Lung (tissue), 12 donors: ENCODE results near the gene ATXN1. TPM values are rescaled to one million over a fixed set of nuclear protein-coding genes. Genes with fewer than 3 reads are reported as not detected.

Experiments
- ATAC-seq: fragments of 200-7000 bp; cut with Tn5 transposase; one replicate; pipeline ENCODE4 v1.9.1; 2020; ENCODE audit warnings: moderate number of reproducible peaks; ENCODE audit not compliant: insufficient read depth, low FRiP score
- DNase-seq, 3 donors: peaks; one replicate each; pipeline ENCODE4 v3.0.0-alpha.2; 2013 to 2017
- H3K27ac ChIP-seq, 2 donors: one replicate each; pipeline ENCODE4 v1.5.1; 2013; ENCODE audit warnings: mild to moderate bottlenecking in 2 of 2, moderate library complexity in 2 of 2, control low read depth in 1 of 2, inconsistent platforms in 1 of 2, low read depth in 1 of 2, low read length in 1 of 2
- H3K27me3 ChIP-seq, 3 donors: one replicate each; pipeline ENCODE4 v1.5.1; 2013; ENCODE audit warnings: low read length in 2 of 3; ENCODE audit not compliant: control insufficient read depth in 3 of 3, insufficient read depth in 3 of 3
- H3K36me3 ChIP-seq, 4 donors: one replicate each; pipeline ENCODE4 v1.5.1; 2013; ENCODE audit warnings: low read length in 4 of 4, mild to moderate bottlenecking in 1 of 4, moderate library complexity in 1 of 4; ENCODE audit not compliant: control insufficient read depth in 4 of 4, insufficient read depth in 4 of 4
- H3K4me1 ChIP-seq, 5 donors: one replicate each; pipeline ENCODE4 v1.5.1; 2013; ENCODE audit warnings: low read length in 5 of 5, mild to moderate bottlenecking in 2 of 5, moderate library complexity in 1 of 5; ENCODE audit not compliant: control insufficient read depth in 5 of 5, insufficient read depth in 5 of 5
- H3K4me3 ChIP-seq: one replicate; pipeline ENCODE4 v1.5.1; 2013; ENCODE audit warnings: mild to moderate bottlenecking, control low read depth, moderate library complexity
- H3K9ac ChIP-seq, 2 donors: one replicate each; pipeline ENCODE4 v1.5.1; 2013; ENCODE audit warnings: low read length in 2 of 2, control low read depth in 1 of 2; ENCODE audit not compliant: insufficient read depth in 1 of 2
- H3K9me3 ChIP-seq, 4 donors: one replicate each; pipeline ENCODE4 v1.5.1; 2013; ENCODE audit warnings: low read length in 3 of 4, mild to moderate bottlenecking in 1 of 4, moderate library complexity in 1 of 4; ENCODE audit not compliant: control insufficient read depth in 4 of 4, insufficient read depth in 3 of 4
- WGBS, 2 donors: extraction: QIAGEN DNeasy Blood & Tissue Kit; methylation state at CpG; one replicate each; pipeline ENCODE4 v1.1.7; 2013; 5-methylcytosine and 5-hydroxymethylcytosine counted together
- polyA plus RNA-seq, 2 donors: library from polyadenylated mRNA; stranded (reverse); fragments of 200-250 nt; gene quantifications; one replicate each; pipeline ENCODE4 v1.2.1, GENCODE V29; 2013
- total RNA-seq, 2 donors: library from RNA; depleted of rRNA in 1 of 2; stranded (reverse); fragments of >200 nt in 1 of 2; gene quantifications; one replicate each; pipeline ENCODE4 v1.2.1, GENCODE V29; 2014 to 2021
- TF ChIP-seq, protein P1 (sequence below): IDR thresholded peaks from 2 replicates; pipeline ENCODE4 v1.5.1; 2012; ENCODE audit warnings: mild to moderate bottlenecking; ENCODE audit errors: control extremely low read depth, extremely low read depth
- donor health status: control.
- donor health status: control.
- donor health status: Bipolar disorder and iron deficiency.
- donor health status: healthy.
- donor health status: DM: yes; HTN: yes; CAD: no.

ATXN1 gene
- total and polyA plus RNA-seq, 4 donors = 9.7 to 108 (median 34.9) TPM

- Histone ChIP-seq H3K4me3 (no peak overlapping the region), H3K4me1 (peaks cover 4 to 30% (median 11%) of the 10 kb centered on the region in 5 donors), H3K27ac (no peak overlapping the region), H3K9me3 (no peaks in the 10 kb centered on the region), H3K36me3 (no peaks in the 10 kb centered on the region), H3K9ac (no peak overlapping the region), H3K27me3 (no peaks in the 10 kb centered on the region)
- DNase-seq (no peak), ATAC-seq (no peak)
- 80 to 84% methylated on average over 6 of the region's 6 CpGs for WGBS, 2 donors
- TF ChIP-seq, protein P1, sequence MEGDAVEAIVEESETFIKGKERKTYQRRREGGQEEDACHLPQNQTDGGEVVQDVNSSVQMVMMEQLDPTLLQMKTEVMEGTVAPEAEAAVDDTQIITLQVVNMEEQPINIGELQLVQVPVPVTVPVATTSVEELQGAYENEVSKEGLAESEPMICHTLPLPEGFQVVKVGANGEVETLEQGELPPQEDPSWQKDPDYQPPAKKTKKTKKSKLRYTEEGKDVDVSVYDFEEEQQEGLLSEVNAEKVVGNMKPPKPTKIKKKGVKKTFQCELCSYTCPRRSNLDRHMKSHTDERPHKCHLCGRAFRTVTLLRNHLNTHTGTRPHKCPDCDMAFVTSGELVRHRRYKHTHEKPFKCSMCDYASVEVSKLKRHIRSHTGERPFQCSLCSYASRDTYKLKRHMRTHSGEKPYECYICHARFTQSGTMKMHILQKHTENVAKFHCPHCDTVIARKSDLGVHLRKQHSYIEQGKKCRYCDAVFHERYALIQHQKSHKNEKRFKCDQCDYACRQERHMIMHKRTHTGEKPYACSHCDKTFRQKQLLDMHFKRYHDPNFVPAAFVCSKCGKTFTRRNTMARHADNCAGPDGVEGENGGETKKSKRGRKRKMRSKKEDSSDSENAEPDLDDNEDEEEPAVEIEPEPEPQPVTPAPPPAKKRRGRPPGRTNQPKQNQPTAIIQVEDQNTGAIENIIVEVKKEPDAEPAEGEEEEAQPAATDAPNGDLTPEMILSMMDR = no peak
Measured at GRCh38 chr6:16336911-16337294, 424.4 kb downstream of the ATXN1 start.

GRCh38 chr6:16336056-16336818 lies 425.0 kb downstream of the ATXN1 start:
- Histone ChIP-seq H3K9me3 (no peaks in the 10 kb centered on the region), H3K9ac (no peak overlapping the region), H3K36me3 (no peaks in the 10 kb centered on the region), H3K27me3 (no peaks in the 10 kb centered on the region), H3K4me3 (no peak overlapping the region), H3K27ac (no peak overlapping the region), H3K4me1 (peaks cover 4 to 30% (median 11%) of the 10 kb centered on the region in 5 donors)
- ATAC-seq = no peak
- 69 to 71% methylated on average over 6 of the region's 6 CpGs for WGBS, 2 donors
- no peak for DNase-seq
- TF ChIP-seq, protein P1 = no peak

- no peak for DNase-seq
- no peak for ATAC-seq
- Histone ChIP-seq H3K27me3 (no peaks in the 10 kb centered on the region), H3K36me3 (no peaks in the 10 kb centered on the region), H3K27ac (peak overlapping the region in 1 of 2 donors; percentile 13), H3K9me3 (no peaks in the 10 kb centered on the region), H3K9ac (no peak overlapping the region), H3K4me1 (peaks cover 4 to 30% (median 11%) of the 10 kb centered on the region in 5 donors), H3K4me3 (no peak overlapping the region)
- TF ChIP-seq, protein P1 = no peak
- WGBS, 2 donors = 85 to 95% methylated on average over 10 of the region's 10 CpGs
Measured at GRCh38 chr6:16335176-16335575, 426.1 kb downstream of the ATXN1 start.

- TF ChIP-seq, protein P1 = no peak
- no peak for ATAC-seq
- 33 to 58% methylated on average over 3 of the region's 3 CpGs for WGBS, 2 donors
- H3K9me3 ChIP-seq = no peaks in the 10 kb centered on the region
- no peak overlapping the region for H3K9ac ChIP-seq
- H3K4me1 ChIP-seq = peaks cover 4 to 30% (median 11%) of the 10 kb centered on the region in 5 donors
- H3K27ac ChIP-seq = peak overlapping the region in 1 of 2 donors; percentile 13
- DNase-seq = peak; percentile 47 to 75 (median 55)
- no peaks in the 10 kb centered on the region for H3K27me3 ChIP-seq
- no peaks in the 10 kb centered on the region for H3K36me3 ChIP-seq
- no peak overlapping the region for H3K4me3 ChIP-seq
Measured at GRCh38 chr6:16334671-16335070, 426.6 kb downstream of the ATXN1 start.
